ENCODE measurements around the gene DLK1. TPM values are rescaled to one million over a fixed set of nuclear protein-coding genes. Genes with fewer than 3 reads are reported as not detected.

The DLK1 gene
- total RNA-seq, 2 donors from 2014 or later: not detected

- ATAC-seq (ENCODE audit: insufficient number of reproducible peaks, low FRiP score, low read depth): no peak
- Histone ChIP-seq H3K4me3 (no peak overlapping the region), H3K27me3 (replicated peaks; ENCODE audit: insufficient read depth) (no peaks in the 10 kb centered on the region), H3K9me3 (no peaks in the 10 kb centered on the region), H3K36me3 (no peaks in the 10 kb centered on the region), H3K4me1 (ENCODE audit: control insufficient read depth in 1 of 2, low read depth in 2 of 2) (no peaks in the 10 kb centered on the region), H3K27ac (no peak overlapping the region)
- no peak for DNase-seq (ENCODE audit: low spot score)
- TF ChIP-seq CTCF (IDR thresholded peaks at IDR 0.05): no peak
These were observed 6.6 kb upstream of the DLK1 start for GRCh38 chr14:100719976-100720520.

GRCh38 chr14:100721568-100721967, 5.1 kb upstream of the DLK1 start:
- Histone ChIP-seq H3K27me3 (replicated peaks; ENCODE audit: insufficient read depth) (no peaks in the 10 kb centered on the region), H3K9me3 (no peaks in the 10 kb centered on the region), H3K4me3 (no peak overlapping the region), H3K36me3 (no peaks in the 10 kb centered on the region), H3K4me1 (ENCODE audit: control insufficient read depth in 1 of 2, low read depth in 2 of 2) (no peaks in the 10 kb centered on the region), H3K27ac (no peak overlapping the region)
- DNase-seq (ENCODE audit: low spot score): no peak
- no peak for TF ChIP-seq CTCF (IDR thresholded peaks at IDR 0.05)
- ATAC-seq (ENCODE audit: insufficient number of reproducible peaks, low FRiP score, low read depth): no peak

GRCh38 chr14:100722367-100722766, 4.3 kb upstream of the DLK1 start:
- Histone ChIP-seq H3K27ac (no peak overlapping the region), H3K36me3 (no peaks in the 10 kb centered on the region), H3K9me3 (no peaks in the 10 kb centered on the region), H3K4me3 (no peak overlapping the region), H3K27me3 (replicated peaks; ENCODE audit: insufficient read depth) (no peaks in the 10 kb centered on the region), H3K4me1 (ENCODE audit: control insufficient read depth in 1 of 2, low read depth in 2 of 2) (no peaks in the 10 kb centered on the region)
- DNase-seq (ENCODE audit: low spot score) (no peak), ATAC-seq (ENCODE audit: insufficient number of reproducible peaks, low FRiP score, low read depth) (no peak)
- TF ChIP-seq CTCF (IDR thresholded peaks at IDR 0.05): no peak

GRCh38 chr14:100723135-100723829, 3.4 kb upstream of the DLK1 start:
- Histone ChIP-seq H3K4me3 (no peak overlapping the region), H3K27me3 (replicated peaks; ENCODE audit: insufficient read depth) (no peaks in the 10 kb centered on the region), H3K9me3 (no peaks in the 10 kb centered on the region), H3K27ac (no peak overlapping the region), H3K4me1 (ENCODE audit: control insufficient read depth in 1 of 2, low read depth in 2 of 2) (no peaks in the 10 kb centered on the region), H3K36me3 (no peaks in the 10 kb centered on the region)
- no peak for TF ChIP-seq CTCF (IDR thresholded peaks at IDR 0.05)
- DNase-seq (ENCODE audit: low spot score) (no peak), ATAC-seq (ENCODE audit: insufficient number of reproducible peaks, low FRiP score, low read depth) (no peak)

- no peaks in the 10 kb centered on the region for H3K9me3 ChIP-seq
- no peaks in the 10 kb centered on the region for H3K27me3 ChIP-seq (replicated peaks; ENCODE audit: insufficient read depth)
- no peak overlapping the region for H3K4me3 ChIP-seq
- H3K36me3 ChIP-seq: no peaks in the 10 kb centered on the region
- ATAC-seq (ENCODE audit: insufficient number of reproducible peaks, low FRiP score, low read depth) (no peak), DNase-seq (ENCODE audit: low spot score) (no peak)
- H3K27ac ChIP-seq: no peak overlapping the region
- TF ChIP-seq CTCF (IDR thresholded peaks at IDR 0.05): no peak
- no peaks in the 10 kb centered on the region for H3K4me1 ChIP-seq (ENCODE audit: control insufficient read depth in 1 of 2, low read depth in 2 of 2)
These were observed 2.8 kb upstream of the DLK1 start for GRCh38 chr14:100723830-100724437.

Measured in thoracic aorta (tissue), 2 donors.